Gastrocnemius medialis (tissue), 4 donors: ENCODE data around the gene HGS. TPM values are rescaled to one million over a fixed set of nuclear protein-coding genes. Genes with fewer than 3 reads are reported as not detected.

Experiments
- ATAC-seq, 2 donors: fragments of 150-250 bp; one replicate each; pipeline ENCODE4 v1.9.1; 2016
- DNase-seq, 2 donors: peaks; one replicate each; pipeline ENCODE4 v3.0.0-alpha.2; 2019
- H3K27ac ChIP-seq, 4 donors: fragments of 200-600 bp; sonication (generic); 1 replicate in 1 of 4; 2 replicates in 3 of 4; pipeline ENCODE4 v1.5.1; 2016 to 2018; ENCODE audit warnings: mild to moderate bottlenecking in 2 of 4, moderate library complexity in 1 of 4
- H3K27me3 ChIP-seq, 3 donors: fragments of 200-600 bp; sonication (generic) in 2 of 3; 1 replicate in 1 of 3; 2 replicates in 2 of 3; pipeline versions ENCODE4 v1.5.1 to v1.6.0; 2016 to 2019; ENCODE audit warnings: mild to moderate bottlenecking in 1 of 3, moderate library complexity in 1 of 3
- H3K36me3 ChIP-seq, 2 donors: fragments of 200-600 bp; sonication (generic) in 1 of 2; one replicate each; pipeline ENCODE4 v1.5.1; 2017 to 2018
- H3K4me1 ChIP-seq, 2 donors: fragments of 200-600 bp; sonication (generic) in 1 of 2; one replicate each; pipeline ENCODE4 v1.5.1; 2016 to 2017; ENCODE audit warnings: mild to moderate bottlenecking in 2 of 2
- H3K4me3 ChIP-seq, 4 donors: fragments of 200-600 bp; sonication (generic) in 3 of 4; 1 replicate in 1 of 4; 2 replicates in 3 of 4; pipeline ENCODE4 v1.5.1; 2016 to 2019; ENCODE audit warnings: mild to moderate bottlenecking in 2 of 4
- H3K9me3 ChIP-seq, 3 donors: fragments of 200-600 bp; sonication (generic) in 2 of 3; 1 replicate in 1 of 3; 2 replicates in 2 of 3; pipeline ENCODE4 v1.5.1; 2016 to 2019
- POLR2A ChIP-seq, 2 donors: fragments of 450-650 bp; IDR thresholded peaks; one replicate each; pipeline ENCODE4 v1.6.1; 2017; ENCODE audit warnings: antibody characterized with exemption in 2 of 2, mild to moderate bottlenecking in 2 of 2, moderate library complexity in 2 of 2
- in situ Hi-C, 4 donors: fragments of 200-750 bp; cut with MboI; loops; one replicate each; pipeline versions ENCODE4 v1.15.0 to v1.8.0; 2017; ENCODE audit warnings: low sequenced_read_pairs in 4 of 4
- intact Hi-C: fragments of 100-400 bp; cut with DNase I; formaldehyde crosslinking; loops from one replicate; pipeline ENCODE4 v1.15.1; 2023; ENCODE audit warnings: low total_unique reads
- total RNA-seq, 4 donors: library from RNA; depleted of rRNA; stranded (reverse); fragments of >200 nt; gene quantifications; one replicate each; pipeline versions ENCODE4 v1.1.0 to v1.2.3, GENCODE V29; 2016
- TF ChIP-seq, protein P1 (sequence below), 5 experiments: fragments of 450-650 bp in 3 of 5; fragments of 200-600 bp in 2 of 5; sonication (generic) in 2 of 5; IDR thresholded peaks in 4 of 5; conservative IDR thresholded peaks in 1 of 5; 1 replicate in 4 of 5; 2 replicates in 1 of 5; pipeline ENCODE4 v1.5.1; 2016 to 2019; ENCODE audit warnings: antibody characterized with exemption in 5 of 5, mild to moderate bottlenecking in 3 of 5, moderate library complexity in 3 of 5

Gene HGS
- total RNA-seq, 4 donors from 2014 or later = 62.1 to 150 (median 113) TPM

DNA sequence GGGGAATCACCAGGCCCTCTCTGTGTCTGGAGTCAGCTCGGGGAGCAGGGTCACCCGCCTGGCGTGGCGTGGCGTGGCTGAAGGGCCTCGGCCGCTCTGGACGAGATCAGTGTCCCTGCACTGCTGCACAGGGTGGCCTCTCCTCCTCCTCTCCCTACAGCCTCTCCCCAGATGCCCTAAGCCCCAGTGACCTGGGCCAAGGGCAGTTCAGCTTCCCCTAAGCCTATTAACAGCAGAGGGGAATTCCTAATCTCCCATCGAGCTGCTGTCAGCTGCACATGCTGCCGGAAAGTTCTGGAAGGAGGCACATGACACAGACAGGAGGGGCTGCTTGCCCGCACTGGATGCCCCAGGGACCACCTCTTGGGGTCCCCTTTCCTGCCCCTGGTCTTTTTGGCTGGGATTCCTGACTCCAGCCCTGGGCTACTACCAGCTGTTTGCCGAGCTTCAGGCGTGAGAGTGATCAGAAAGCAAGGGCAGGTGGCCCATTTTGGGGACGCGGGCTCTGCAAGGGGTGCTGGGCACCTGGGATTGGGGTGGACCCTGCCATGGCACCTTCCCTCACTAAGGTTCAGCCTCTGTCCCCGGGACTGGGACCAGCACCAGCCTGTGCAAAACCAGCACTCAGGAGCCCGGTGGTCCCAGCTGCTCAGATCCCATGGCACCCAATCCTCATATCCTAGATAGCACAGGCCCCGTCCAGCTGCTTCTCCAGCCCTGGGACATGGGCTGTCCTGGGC lies 28.3 kb upstream of the HGS start:
- no peak overlapping the region for H3K27ac ChIP-seq
- peaks cover under 1 to 16% (median 8%) of the 10 kb centered on the region in 3 donors for H3K27me3 ChIP-seq
- in situ Hi-C loops (no loop called here), intact Hi-C loops (no loop called here)
- ATAC-seq (no peak), DNase-seq (no peak)
- H3K36me3 ChIP-seq = no peaks in the 10 kb centered on the region
- H3K4me3 ChIP-seq = no peak overlapping the region
- no peaks in the 10 kb centered on the region for H3K9me3 ChIP-seq
- TF ChIP-seq, protein P1, sequence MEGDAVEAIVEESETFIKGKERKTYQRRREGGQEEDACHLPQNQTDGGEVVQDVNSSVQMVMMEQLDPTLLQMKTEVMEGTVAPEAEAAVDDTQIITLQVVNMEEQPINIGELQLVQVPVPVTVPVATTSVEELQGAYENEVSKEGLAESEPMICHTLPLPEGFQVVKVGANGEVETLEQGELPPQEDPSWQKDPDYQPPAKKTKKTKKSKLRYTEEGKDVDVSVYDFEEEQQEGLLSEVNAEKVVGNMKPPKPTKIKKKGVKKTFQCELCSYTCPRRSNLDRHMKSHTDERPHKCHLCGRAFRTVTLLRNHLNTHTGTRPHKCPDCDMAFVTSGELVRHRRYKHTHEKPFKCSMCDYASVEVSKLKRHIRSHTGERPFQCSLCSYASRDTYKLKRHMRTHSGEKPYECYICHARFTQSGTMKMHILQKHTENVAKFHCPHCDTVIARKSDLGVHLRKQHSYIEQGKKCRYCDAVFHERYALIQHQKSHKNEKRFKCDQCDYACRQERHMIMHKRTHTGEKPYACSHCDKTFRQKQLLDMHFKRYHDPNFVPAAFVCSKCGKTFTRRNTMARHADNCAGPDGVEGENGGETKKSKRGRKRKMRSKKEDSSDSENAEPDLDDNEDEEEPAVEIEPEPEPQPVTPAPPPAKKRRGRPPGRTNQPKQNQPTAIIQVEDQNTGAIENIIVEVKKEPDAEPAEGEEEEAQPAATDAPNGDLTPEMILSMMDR (IDR thresholded peaks at IDR 0.05 in 4 of 5, conservative IDR thresholded peaks at IDR 0.05 in 1 of 5) = no peak
- no peak for TF ChIP-seq POLR2A (IDR thresholded peaks at IDR 0.05)
- H3K4me1 ChIP-seq = no peaks in the 10 kb centered on the region

DNA sequence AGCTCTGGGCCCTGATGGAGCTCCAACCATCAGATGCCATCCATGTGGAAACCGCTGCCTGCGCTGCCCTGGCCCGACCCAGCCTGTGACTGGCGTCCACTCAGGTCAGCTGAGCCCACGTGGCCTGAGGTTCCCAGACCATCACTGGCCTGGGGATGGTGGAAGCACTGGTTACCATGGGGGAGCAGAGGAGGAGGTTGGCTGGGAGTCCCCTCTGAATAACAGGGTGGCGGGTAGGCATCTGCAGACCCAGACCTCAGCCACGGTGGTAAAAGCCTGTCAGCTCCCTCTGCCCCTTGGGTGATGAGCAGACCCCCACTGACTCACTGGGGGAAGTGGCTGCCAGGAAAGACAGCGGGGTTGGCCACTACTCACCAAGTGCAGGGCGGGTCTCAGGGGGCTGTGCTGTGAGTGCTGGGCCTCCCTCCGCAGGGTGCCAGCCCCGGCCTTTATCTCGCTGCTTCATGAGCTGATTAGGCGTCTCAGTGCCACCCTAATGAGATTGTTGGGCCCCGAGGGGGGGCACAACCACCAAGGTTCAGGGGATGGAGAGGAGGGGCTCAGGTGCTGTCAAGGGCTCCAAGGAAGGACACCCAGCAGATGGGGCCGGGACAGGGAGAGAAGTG lies 27.6 kb upstream of the HGS start, which contains the start of gene PDE6G:
PDE6G (minus strand) TSS at position 425 of the 626 bp plus-strand sequence. CDS start 3,237 bp downstream, outside the sequence.
- Histone ChIP-seq H3K9me3 (no peaks in the 10 kb centered on the region), H3K36me3 (no peaks in the 10 kb centered on the region), H3K27me3 (peaks cover 0 to 9% (median 4%) of the 10 kb centered on the region in 3 donors), H3K27ac (no peak within 1 kb of the TSS), H3K4me1 (no peaks in the 10 kb centered on the region), H3K4me3 (no peak within 1 kb of the TSS)
- no peak for DNase-seq
- no peak for ATAC-seq
- in situ Hi-C loops (no loop called here), intact Hi-C loops (no loop called here)
- no peak for TF ChIP-seq POLR2A (IDR thresholded peaks at IDR 0.05)
- TF ChIP-seq, protein P1 (IDR thresholded peaks at IDR 0.05 in 4 of 5, conservative IDR thresholded peaks at IDR 0.05 in 1 of 5) = no peak

DNA sequence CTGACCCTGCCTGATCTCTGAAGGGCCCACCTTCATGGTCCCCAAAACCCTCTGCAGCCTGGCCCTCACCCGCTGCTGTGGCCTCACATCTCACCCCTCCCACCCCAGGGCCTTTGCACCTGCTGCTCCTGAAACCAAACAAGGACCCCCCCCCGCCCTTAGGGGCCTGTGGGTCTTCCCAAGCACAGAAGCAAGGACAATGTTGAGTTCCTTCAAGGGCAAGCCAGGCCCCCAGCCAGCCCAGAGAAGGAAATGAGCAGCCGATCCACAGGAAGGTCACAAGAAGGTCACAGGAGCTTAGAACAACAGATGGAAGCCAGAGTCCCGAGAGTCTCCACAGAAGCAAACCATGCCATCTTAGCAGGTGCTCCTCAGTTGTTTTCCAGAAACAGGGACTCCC lies 27.0 kb upstream of the HGS start:
- no peak for ATAC-seq

DNA sequence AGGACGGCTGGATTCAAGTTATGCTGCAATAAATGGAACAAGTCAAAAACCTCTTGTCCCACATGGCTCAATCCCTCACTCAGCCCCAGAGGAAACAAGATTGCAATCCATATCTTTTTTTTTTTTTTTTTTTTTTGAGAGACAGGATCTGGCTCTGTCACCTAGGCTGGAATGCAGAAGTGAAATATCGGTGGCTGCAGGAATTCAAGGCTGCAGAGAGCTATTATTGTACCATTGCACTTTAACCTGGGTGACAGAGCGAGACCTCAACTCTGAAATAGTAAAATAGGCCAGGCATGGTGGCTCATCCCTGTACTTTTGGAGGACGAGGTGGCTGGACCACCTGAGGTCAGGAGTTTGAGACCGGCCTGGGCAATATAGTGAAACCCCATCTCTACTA lies 24.8 kb upstream of the HGS start:
- Histone ChIP-seq H3K4me3 (no peak overlapping the region), H3K27me3 (no peaks in the 10 kb centered on the region), H3K9me3 (no peaks in the 10 kb centered on the region), H3K4me1 (no peaks in the 10 kb centered on the region), H3K36me3 (no peaks in the 10 kb centered on the region), H3K27ac (no peak overlapping the region)
- intact Hi-C loops (no loop called here), in situ Hi-C loops (no loop called here)
- DNase-seq (no peak), ATAC-seq (no peak)
- TF ChIP-seq, protein P1 (IDR thresholded peaks at IDR 0.05 in 4 of 5, conservative IDR thresholded peaks at IDR 0.05 in 1 of 5) = no peak
- TF ChIP-seq POLR2A (IDR thresholded peaks at IDR 0.05) = no peak

More for the DNA sequence above, 27.0 kb upstream of the HGS start:
- no peak for DNase-seq
- H3K27me3 ChIP-seq = peaks cover 0 to 6% (median 4%) of the 10 kb centered on the region in 3 donors
- no peak overlapping the region for H3K27ac ChIP-seq
- in situ Hi-C loops (no loop called here), intact Hi-C loops (no loop called here)
- H3K9me3 ChIP-seq = no peaks in the 10 kb centered on the region
- TF ChIP-seq POLR2A (IDR thresholded peaks at IDR 0.05) = no peak
- TF ChIP-seq, protein P1 (IDR thresholded peaks at IDR 0.05 in 4 of 5, conservative IDR thresholded peaks at IDR 0.05 in 1 of 5) = no peak
- no peaks in the 10 kb centered on the region for H3K4me1 ChIP-seq
- H3K36me3 ChIP-seq = no peaks in the 10 kb centered on the region
- H3K4me3 ChIP-seq = no peak overlapping the region
